ENCODE results near the gene FAM193A. TPM values are rescaled to one million over a fixed set of nuclear protein-coding genes. Genes with fewer than 3 reads are reported as not detected.
"Not testable (repeated sequence)": the region's sequence is repeated elsewhere in the genome, so short reads cannot be mapped to it uniquely, and the experiment has no call there.

The FAM193A gene
- total RNA-seq, 8 experiments from 2014 or later = 9.1 to 38.2 (median 18.6) TPM

- H3K27ac ChIP-seq = no peak overlapping the region
- no peaks in the 10 kb centered on the region for H3K4me1 ChIP-seq (replicated peaks in 1 of 2)
- no peak for ATAC-seq (replicated peaks in 6 of 8)
- in situ Hi-C loops (cut with MboI; ENCODE audit: low pct_unique_long_range_greater_than_20kb in 2 of 9, low sequenced_read_pairs in 9 of 9, unreplicated experiment in 9 of 9) = no loop called here
- 76 to 100% (median 100%) methylated on average over 1 to 5 of the region's 5 CpGs; no CpG with 5 or more reads in 1 of the 10 experiments for WGBS, 10 experiments
- H3K4me3 ChIP-seq = no peak overlapping the region
Measured at GRCh38 chr4:2503809-2504208, 32.6 kb upstream of the FAM193A start.

GRCh38 chr4:2507259-2507658 lies 29.2 kb upstream of the FAM193A start:
- Histone ChIP-seq H3K4me3 (no peak overlapping the region), H3K4me1 (replicated peaks in 1 of 2) (no peaks in the 10 kb centered on the region), H3K27ac (no peak overlapping the region)
- 100% methylated on average over 1 to 3 of the region's 4 CpGs; no CpG with 5 or more reads in 7 of the 10 experiments for WGBS, 10 experiments
- in situ Hi-C loops (cut with MboI; ENCODE audit: low pct_unique_long_range_greater_than_20kb in 2 of 9, low sequenced_read_pairs in 9 of 9, unreplicated experiment in 9 of 9) = no loop called here
- ATAC-seq (replicated peaks in 6 of 8) = no peak

GRCh38 chr4:2507855-2508254 lies 28.6 kb upstream of the FAM193A start:
- H3K4me3 ChIP-seq = no peak overlapping the region
- in situ Hi-C loops (cut with MboI; ENCODE audit: low pct_unique_long_range_greater_than_20kb in 2 of 9, low sequenced_read_pairs in 9 of 9, unreplicated experiment in 9 of 9) = no loop called here
- H3K4me1 ChIP-seq (replicated peaks in 1 of 2) = no peaks in the 10 kb centered on the region
- no peak for ATAC-seq (replicated peaks in 6 of 8)
- 93 to 100% (median 100%) methylated on average over 1 to 4 of the region's 7 CpGs; no CpG with 5 or more reads in 7 of the 10 experiments for WGBS, 10 experiments
- H3K27ac ChIP-seq = no peak overlapping the region

GRCh38 chr4:2510351-2511259 lies 25.8 kb upstream of the FAM193A start:
- 50 to 100% (median 95%) methylated on average over 1 to 9 of the region's 13 CpGs; no CpG with 5 or more reads in 3 of the 10 experiments for WGBS, 10 experiments
- Histone ChIP-seq H3K27ac (no peak overlapping the region), H3K4me3 (no peak overlapping the region), H3K4me1 (replicated peaks in 1 of 2) (no peaks in the 10 kb centered on the region)
- in situ Hi-C loops (cut with MboI; ENCODE audit: low pct_unique_long_range_greater_than_20kb in 2 of 9, low sequenced_read_pairs in 9 of 9, unreplicated experiment in 9 of 9) = no loop called here
- peak in 2 of 8 experiments; percentile 19 to 31 for ATAC-seq (replicated peaks in 6 of 8)

- in situ Hi-C loops (cut with MboI; ENCODE audit: low pct_unique_long_range_greater_than_20kb in 2 of 9, low sequenced_read_pairs in 9 of 9, unreplicated experiment in 9 of 9) = no loop called here
- peak in 2 of 8 experiments; percentile 17 to 64 for ATAC-seq (replicated peaks in 6 of 8)
- 50 to 100% (median 93%) methylated on average over 1 to 7 of the region's 9 CpGs; no CpG with 5 or more reads in 4 of the 10 experiments for WGBS, 10 experiments
- H3K4me3 ChIP-seq = no peak overlapping the region
- no peaks in the 10 kb centered on the region for H3K4me1 ChIP-seq (replicated peaks in 1 of 2)
- H3K27ac ChIP-seq = no peak overlapping the region
Measured at GRCh38 chr4:2511645-2512131, 24.8 kb upstream of the FAM193A start.

GRCh38 chr4:2512396-2513135 lies 23.9 kb upstream of the FAM193A start:
- Histone ChIP-seq H3K4me1 (replicated peaks in 1 of 2) (no peaks in the 10 kb centered on the region), H3K27ac (no peak overlapping the region), H3K4me3 (no peak overlapping the region)
- ATAC-seq (replicated peaks in 6 of 8) = no peak
- WGBS, 10 experiments = 80 to 100% (median 100%) methylated on average over 1 to 4 of the region's 15 CpGs; no CpG with 5 or more reads in 3 of the 10 experiments
- in situ Hi-C loops (cut with MboI; ENCODE audit: low pct_unique_long_range_greater_than_20kb in 2 of 9, low sequenced_read_pairs in 9 of 9, unreplicated experiment in 9 of 9) = no loop called here

GRCh38 chr4:2514193-2514592 lies 22.3 kb upstream of the FAM193A start:
- 70 to 100% (median 97%) methylated on average over 1 to 5 of the region's 9 CpGs; no CpG with 5 or more reads in 6 of the 10 experiments for WGBS, 10 experiments
- H3K27ac ChIP-seq; ATAC-seq (replicated peaks in 6 of 8); H3K4me3 ChIP-seq; in situ Hi-C loops (cut with MboI; ENCODE audit: low pct_unique_long_range_greater_than_20kb in 2 of 9, low sequenced_read_pairs in 9 of 9, unreplicated experiment in 9 of 9); H3K4me1 ChIP-seq (replicated peaks in 1 of 2): not testable (repeated sequence)

- H3K4me1 ChIP-seq (replicated peaks in 1 of 2); H3K27ac ChIP-seq; in situ Hi-C loops (cut with MboI; ENCODE audit: low pct_unique_long_range_greater_than_20kb in 2 of 9, low sequenced_read_pairs in 9 of 9, unreplicated experiment in 9 of 9); H3K4me3 ChIP-seq; ATAC-seq (replicated peaks in 6 of 8): not testable (repeated sequence)
- 80 to 100% (median 100%) methylated on average over 1 to 3 of the region's 11 CpGs; no CpG with 5 or more reads in 7 of the 10 experiments for WGBS, 10 experiments
Measured at GRCh38 chr4:2514944-2515343, 21.5 kb upstream of the FAM193A start.

- Histone ChIP-seq H3K27ac (no peak overlapping the region), H3K4me3 (no peak overlapping the region), H3K4me1 (replicated peaks in 1 of 2) (no peaks in the 10 kb centered on the region)
- ATAC-seq (replicated peaks in 6 of 8) = no peak
- WGBS, 10 experiments = 70 to 100% (median 88%) methylated on average over 1 to 4 of the region's 4 CpGs; no CpG with 5 or more reads in 5 of the 10 experiments
- in situ Hi-C loops (cut with MboI; ENCODE audit: low pct_unique_long_range_greater_than_20kb in 2 of 9, low sequenced_read_pairs in 9 of 9, unreplicated experiment in 9 of 9) = no loop called here
Measured at GRCh38 chr4:2515830-2516550, 20.5 kb upstream of the FAM193A start.

- Histone ChIP-seq H3K4me1 (replicated peaks in 1 of 2) (no peaks in the 10 kb centered on the region), H3K27ac (no peak overlapping the region), H3K4me3 (no peak overlapping the region)
- ATAC-seq (replicated peaks in 6 of 8) = no peak
- WGBS, 10 experiments = 86 to 100% (median 100%) methylated on average over 1 of the region's 2 CpGs; no CpG with 5 or more reads in 6 of the 10 experiments
- in situ Hi-C loops (cut with MboI; ENCODE audit: low pct_unique_long_range_greater_than_20kb in 2 of 9, low sequenced_read_pairs in 9 of 9, unreplicated experiment in 9 of 9) = no loop called here
Measured at GRCh38 chr4:2516635-2517034, 19.8 kb upstream of the FAM193A start.

- in situ Hi-C loops (cut with MboI; ENCODE audit: low pct_unique_long_range_greater_than_20kb in 2 of 9, low sequenced_read_pairs in 9 of 9, unreplicated experiment in 9 of 9) = no loop called here
- no peak overlapping the region for H3K27ac ChIP-seq
- H3K4me3 ChIP-seq = no peak overlapping the region
- no peak for ATAC-seq (replicated peaks in 6 of 8)
- WGBS, 10 experiments = 85 to 100% (median 96%) methylated on average over 1 to 7 of the region's 9 CpGs; no CpG with 5 or more reads in 2 of the 10 experiments
- no peaks in the 10 kb centered on the region for H3K4me1 ChIP-seq (replicated peaks in 1 of 2)
Measured at GRCh38 chr4:2526559-2526958, 9.9 kb upstream of the FAM193A start.

GRCh38 chr4:2534904-2535375 lies 1.5 kb upstream of the FAM193A start:
- Histone ChIP-seq H3K4me3 (peak overlapping the region; percentile 58 to 83 (median 66)), H3K27ac (peak overlapping the region; percentile 96 to 97), H3K4me1 (replicated peaks in 1 of 2) (peaks cover 11 to 12% of the 10 kb centered on the region in 2 donors)
- in situ Hi-C loops (cut with MboI; ENCODE audit: low pct_unique_long_range_greater_than_20kb in 2 of 9, low sequenced_read_pairs in 9 of 9, unreplicated experiment in 9 of 9) = no loop called here
- ATAC-seq (replicated peaks in 6 of 8) = no peak
- 8 to 100% (median 54%) methylated on average over 2 to 3 of the region's 5 CpGs; no CpG with 5 or more reads in 4 of the 10 experiments for WGBS, 10 experiments
